B cell (primary cell): ENCODE measurements around the gene DGAT2. TPM values are rescaled to one million over a fixed set of nuclear protein-coding genes. Genes with fewer than 3 reads are reported as not detected.
"Not testable (repeated sequence)": the region's sequence is repeated elsewhere in the genome, so short reads cannot be mapped to it uniquely, and the experiment has no call there.

ENCODE experiments used
- ATAC-seq: fragments of 200-7000 bp; cut with Tn5 transposase; one replicate; pipeline ENCODE4 v1.10.0; 2021; ENCODE audit warnings: low read depth, mild to moderate bottlenecking, moderate number of reproducible peaks, moderate library complexity
- CTCF ChIA-PET: fragments of 350-600 bp; sonication (Branson Sonifier 250); formaldehyde crosslinking; loops from one replicate; lab custom pipeline; 2021; ENCODE audit warnings: antibody characterized with exemption, inconsistent platforms; lab: Charles Lee
- POLR2A ChIA-PET: fragments of 350-600 bp; sonication (Branson Sonifier 250); formaldehyde crosslinking; loops from one replicate; lab custom pipeline; 2021; ENCODE audit warnings: antibody characterized with exemption; lab: Charles Lee
- DNase-seq: peaks from one replicate; pipeline ENCODE4 v3.0.0; 2013
- H2AFZ ChIP-seq: 2 replicates; pipeline ENCODE4 v1.6.1; 2012; ENCODE audit warnings: mild to moderate bottlenecking, low read depth, low read length; ENCODE audit not compliant: insufficient read depth, poor library complexity, severe bottlenecking
- H3K27ac ChIP-seq, 2 donors: 1 replicate in 1 of 2; 2 replicates in 1 of 2; pipeline ENCODE4 v1.5.1; 2012 to 2013; ENCODE audit warnings: low read length in 2 of 2, mild to moderate bottlenecking in 2 of 2, moderate library complexity in 1 of 2
- H3K27me3 ChIP-seq, 4 experiments: fragments of 200-600 bp in 1 of 4; sonication (generic) in 1 of 4; replicated peaks in 1 of 4; 1 replicate in 2 of 4; 2 replicates in 2 of 4; pipeline versions ENCODE4 v1.6.1 to v1.7.0; 2013 to 2016; ENCODE audit warnings: low read length in 3 of 4, mild to moderate bottlenecking in 2 of 4, mixed read lengths in 1 of 4, moderate library complexity in 1 of 4; ENCODE audit not compliant: insufficient read depth in 4 of 4, control insufficient read depth in 3 of 4; ENCODE audit errors: control extremely low read depth in 1 of 4
- H3K36me3 ChIP-seq, 2 experiments: replicated peaks in 1 of 2; 1 replicate in 1 of 2; 2 replicates in 1 of 2; pipeline versions ENCODE4 v1.6.1 to v1.7.1; 2013; ENCODE audit warnings: low read length in 1 of 2; ENCODE audit not compliant: insufficient read depth in 2 of 2, control insufficient read depth in 1 of 2; ENCODE audit errors: control extremely low read depth in 1 of 2, extremely low read depth in 1 of 2
- H3K4me1 ChIP-seq, 2 donors: fragments of 200-600 bp in 1 of 2; sonication (generic) in 1 of 2; 1 replicate in 1 of 2; 2 replicates in 1 of 2; pipeline versions ENCODE4 v1.5.1 to v1.6.1; 2013 to 2017; ENCODE audit warnings: low read length in 2 of 2; ENCODE audit not compliant: control insufficient read depth in 2 of 2, insufficient read depth in 2 of 2
- H3K4me2 ChIP-seq: replicated peaks from 2 replicates; pipeline ENCODE3; 2012; ENCODE audit warnings: mild to moderate bottlenecking, low read depth, low read length; ENCODE audit not compliant: poor library complexity, severe bottlenecking
- H3K4me3 ChIP-seq, 5 experiments: fragments of 200-600 bp in 1 of 5; sonication (generic) in 1 of 5; 1 replicate in 3 of 5; 2 replicates in 2 of 5; pipeline versions ENCODE4 v1.5.1 to v1.7.0; 2011 to 2016; ENCODE audit warnings: low read length in 4 of 5, mild to moderate bottlenecking in 4 of 5, low read depth in 2 of 5, control low read depth in 1 of 5, moderate library complexity in 1 of 5; ENCODE audit not compliant: insufficient read depth in 1 of 5; ENCODE audit errors: control extremely low read depth in 1 of 5, extremely low read depth in 1 of 5
- H3K79me2 ChIP-seq: fragments of 200-600 bp; sonication (generic); one replicate; pipeline ENCODE4 v1.6.0; 2016; ENCODE audit warnings: low read length; ENCODE audit not compliant: control insufficient read depth, insufficient read depth
- H3K9ac ChIP-seq: fragments of 200-600 bp; sonication (generic); 2 replicates; pipeline ENCODE4 v1.6.1; 2017; ENCODE audit warnings: mild to moderate bottlenecking, low read length, moderate library complexity
- H3K9me3 ChIP-seq, 3 donors: one replicate each; pipeline versions ENCODE4 v1.6.1 to v1.7.1; 2013; ENCODE audit warnings: low read length in 2 of 3; ENCODE audit not compliant: control insufficient read depth in 2 of 3, insufficient read depth in 1 of 3; ENCODE audit errors: control extremely low read depth in 1 of 3
- H4K20me1 ChIP-seq: 2 replicates; pipeline ENCODE4 v1.6.0; 2012; ENCODE audit warnings: mild to moderate bottlenecking, low read length; ENCODE audit not compliant: insufficient read depth, control insufficient read depth, poor library complexity, severe bottlenecking
- H3K27ac Mint-ChIP-seq: one replicate; pipeline ENCODE4 v1.8.0; 2021; ENCODE audit warnings: mixed read lengths
- H3K27me3 Mint-ChIP-seq: one replicate; pipeline ENCODE4 v1.8.0; 2021; ENCODE audit warnings: mixed read lengths
- H3K4me1 Mint-ChIP-seq: one replicate; pipeline ENCODE4 v1.8.0; 2021; ENCODE audit warnings: mixed read lengths
- H3K4me3 Mint-ChIP-seq: one replicate; pipeline ENCODE4 v1.8.0; 2021; ENCODE audit warnings: mixed read lengths
- H3K9me3 Mint-ChIP-seq: one replicate; pipeline ENCODE4 v1.8.0; 2022; ENCODE audit warnings: mixed read lengths; ENCODE audit not compliant: insufficient read depth
- CTCF ChIP-seq: fragments of 200-600 bp; IDR thresholded peaks from one replicate; pipeline ENCODE4 v1.8.0; 2022; ENCODE audit warnings: antibody characterized with exemption, mild to moderate bottlenecking
- EZH2 ChIP-seq: IDR thresholded peaks from 2 replicates; pipeline ENCODE4 v1.6.1; 2012; ENCODE audit warnings: borderline replicate concordance, low read depth, mild to moderate bottlenecking, moderate library complexity, low read length; ENCODE audit not compliant: insufficient read depth, poor library complexity, severe bottlenecking
- WGBS: methylation state at CpG from one replicate; pipeline ENCODE4 v1.1.5; 2013; ENCODE audit warnings: missing lambda C conversion rate; ENCODE audit not compliant: insufficient coverage; 5-methylcytosine and 5-hydroxymethylcytosine counted together
- intact Hi-C: fragments of 100-400 bp; cut with micrococcal nuclease; formaldehyde crosslinking; loops from one replicate; pipeline ENCODE4 v1.10.0; 2022
- polyA plus RNA-seq: library from polyadenylated mRNA; depleted of rRNA; stranded (reverse); fragments of >200 nt; gene quantifications from 2 replicates; pipeline ENCODE4 v1.2.3, GENCODE V29; 2012
- total RNA-seq, 2 donors: library from RNA; stranded (reverse); fragments of 120-200 nt in 1 of 2; gene quantifications; 1 replicate in 1 of 2; 2 replicates in 1 of 2; pipeline versions ENCODE4 v1.2.3 to v1.2.4, GENCODE V29; 2013 to 2022

DGAT2 gene
- total and polyA plus RNA-seq, 2 donors (not counting 1 experiment from before 2014, with no cell fraction given): 5.8 to 6.5 TPM

DNA sequence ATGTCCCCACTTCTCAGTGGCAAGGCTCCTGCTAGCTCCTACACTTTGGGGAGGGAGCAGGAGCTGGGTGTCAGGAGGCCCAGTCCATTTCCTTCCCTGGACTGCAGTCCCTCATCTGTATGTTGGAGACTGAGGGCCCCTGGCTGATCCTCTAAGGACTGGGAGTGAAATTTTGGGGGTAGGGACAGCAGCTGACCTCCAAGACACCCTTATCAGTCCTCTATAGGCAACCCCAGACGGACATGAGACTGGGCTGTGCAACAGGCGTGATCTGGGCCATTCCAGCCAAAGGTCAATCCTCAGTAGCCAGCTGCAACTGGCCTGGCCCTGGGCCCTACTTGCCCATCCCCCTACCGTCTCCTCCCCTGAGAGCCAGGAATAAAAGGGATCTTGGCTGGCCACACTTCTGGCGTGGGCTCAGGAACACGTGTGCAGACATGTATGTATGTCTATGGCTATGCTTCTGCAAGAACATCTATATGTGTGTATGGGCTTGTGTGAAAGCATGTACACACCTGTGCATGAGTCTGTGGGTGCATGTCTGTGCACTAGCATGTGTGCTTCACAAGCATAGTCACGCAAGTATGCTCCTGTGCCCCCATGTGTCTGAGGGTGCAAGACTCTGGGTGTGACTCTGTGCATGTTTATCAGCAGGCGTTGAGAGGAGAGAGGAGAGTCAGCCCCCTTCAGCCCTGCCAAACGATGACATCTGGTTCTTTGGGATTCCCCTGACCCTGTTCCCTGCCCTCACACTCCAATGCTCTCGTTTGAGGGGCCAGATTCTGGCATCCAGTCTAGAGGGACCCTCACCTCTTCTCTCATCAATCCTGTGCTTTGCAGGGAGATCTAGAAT, 24.6 kb upstream of the DGAT2 start:
- Mint-ChIP-seq H3K9me3 (no peaks in the 10 kb centered on the region), H3K4me3 (no peak overlapping the region), H3K27me3 (peaks cover 48% of the 10 kb centered on the region), H3K4me1 (no peaks in the 10 kb centered on the region), H3K27ac (no peak overlapping the region)
- DNase-seq (no peak), ATAC-seq (no peak)
- Histone ChIP-seq H3K9ac (no peak overlapping the region), H3K4me3 (no peak overlapping the region), H3K27ac (no peak overlapping the region), H3K27me3 (peaks cover 0 to 27% (median 9%) of the 10 kb centered on the region in 4 experiments), H2AFZ (no peak overlapping the region), H3K4me1 (no peaks in the 10 kb centered on the region), H3K9me3 (peaks cover 0 to 3% (median 0%) of the 10 kb centered on the region in 3 donors), H3K4me2 (no peak overlapping the region), H3K36me3 (no peaks in the 10 kb centered on the region), H4K20me1 (no peaks in the 10 kb centered on the region), H3K79me2 (no peaks in the 10 kb centered on the region)
- 74% methylated on average over 6 of the region's 9 CpGs for WGBS
- POLR2A ChIA-PET: no interaction called here
- intact Hi-C loops: no loop called here
- TF ChIP-seq CTCF (no peak), EZH2 (no peak)
- CTCF ChIA-PET: no interaction called here

GRCh38 chr11:75745807-75746206, 22.8 kb upstream of the DGAT2 start:
- 78% methylated on average over 5 of the region's 5 CpGs for WGBS
- Histone ChIP-seq H3K4me1 (no peaks in the 10 kb centered on the region), H3K36me3 (no peaks in the 10 kb centered on the region), H3K27ac (no peak overlapping the region), H3K27me3 (peaks cover 0 to 27% (median 9%) of the 10 kb centered on the region in 4 experiments), H3K4me2 (no peak overlapping the region), H4K20me1 (no peaks in the 10 kb centered on the region), H3K9me3 (peaks cover 0 to 3% (median 0%) of the 10 kb centered on the region in 3 donors), H3K9ac (no peak overlapping the region), H2AFZ (no peak overlapping the region), H3K79me2 (no peaks in the 10 kb centered on the region), H3K4me3 (no peak overlapping the region)
- H3K9me3 Mint-ChIP-seq: no peaks in the 10 kb centered on the region
- intact Hi-C loops: no loop called here
- no peaks in the 10 kb centered on the region for H3K4me1 Mint-ChIP-seq
- CTCF ChIA-PET: interaction anchor here (1.5 kb wide), 1 partner anchor 40 kb away, joined by 4 read pairs; no protein-coding TSS in a partner anchor
- POLR2A ChIA-PET: no interaction called here
- H3K27me3 Mint-ChIP-seq: peaks cover 47% of the 10 kb centered on the region
- no peak for ATAC-seq
- H3K27ac Mint-ChIP-seq: no peak overlapping the region
- TF ChIP-seq EZH2: no peak
- TF ChIP-seq CTCF: no peak
- no peak overlapping the region for H3K4me3 Mint-ChIP-seq
- no peak for DNase-seq

GRCh38 chr11:75748729-75749273, 19.8 kb upstream of the DGAT2 start:
- H3K4me2 ChIP-seq, H4K20me1 ChIP-seq, POLR2A ChIA-PET, H3K4me3 ChIP-seq, ATAC-seq, H3K4me1 ChIP-seq, CTCF ChIA-PET, H3K27ac ChIP-seq, intact Hi-C loops, H2AFZ ChIP-seq, H3K4me1 Mint-ChIP-seq, H3K9ac ChIP-seq, DNase-seq, H3K36me3 ChIP-seq, H3K79me2 ChIP-seq, H3K9me3 Mint-ChIP-seq, H3K9me3 ChIP-seq, H3K4me3 Mint-ChIP-seq, H3K27ac Mint-ChIP-seq: not testable (repeated sequence)
- H3K27me3 Mint-ChIP-seq: peaks cover 41% of the 10 kb centered on the region
- no CpG with 5 or more reads among the region's 26 CpGs for WGBS
- peaks cover 0 to 24% (median 9%) of the 10 kb centered on the region in 4 experiments for H3K27me3 ChIP-seq
